BJ (cell line): ENCODE measurements around the gene SPAG17. TPM values are rescaled to one million over a fixed set of nuclear protein-coding genes. Genes with fewer than 3 reads are reported as not detected.

ENCODE experiments used
- CTCF ChIA-PET: fragments of 350-600 bp; formaldehyde crosslinking; extraction: SDS; loops from one replicate; lab custom pipeline; 2021; ENCODE audit warnings: antibody characterized with exemption, inconsistent platforms; lab: Yijun Ruan, JAX
- POLR2A ChIA-PET: fragments of 300-600 bp; sonication (Branson Sonifier 250); formaldehyde crosslinking; extraction: SDS; loops from one replicate; lab custom pipeline; 2021; ENCODE audit warnings: antibody characterized with exemption; lab: Charles Lee
- DNase-seq: peaks from one replicate; pipeline ENCODE4 v3.0.0-alpha.2; 2011; ENCODE audit warnings: low read depth
- H3K27me3 ChIP-seq: 2 replicates; pipeline ENCODE4 v1.6.0; 2011; ENCODE audit warnings: low read length; ENCODE audit not compliant: control insufficient read depth, insufficient read depth
- H3K36me3 ChIP-seq: 2 replicates; pipeline ENCODE4 v1.5.1; 2011; ENCODE audit warnings: low read length; ENCODE audit not compliant: control insufficient read depth, insufficient read depth
- H3K4me3 ChIP-seq: 2 replicates; pipeline ENCODE4 v1.5.1; 2011; ENCODE audit warnings: low read depth, mild to moderate bottlenecking, control low read depth, low read length
- CTCF ChIP-seq: IDR thresholded peaks from 2 replicates; pipeline ENCODE4 v1.5.1; 2011; ENCODE audit warnings: low read depth, mild to moderate bottlenecking, control low read depth, inconsistent platforms, low read length, moderate library complexity; ENCODE audit not compliant: insufficient read depth
- polyA plus RNA-seq: library from polyadenylated mRNA; depleted of rRNA; stranded (reverse); fragments of >200 nt; gene quantifications from 2 replicates; pipeline ENCODE4 v1.2.3, GENCODE V29; 2011

Gene SPAG17
- polyA plus RNA-seq, 1 experiment, result 0.09 TPM

GRCh38 chr1:118081387-118081786 is 103.6 kb downstream of the SPAG17 start:
- POLR2A ChIA-PET, result no interaction called here
- Histone ChIP-seq H3K4me3 (no peak overlapping the region), H3K36me3 (no peaks in the 10 kb centered on the region), H3K27me3 (no peaks in the 10 kb centered on the region)
- no peak for TF ChIP-seq CTCF
- DNase-seq, result no peak
- CTCF ChIA-PET, result no interaction called here

GRCh38 chr1:118077331-118078045 is 107.5 kb downstream of the SPAG17 start:
- Histone ChIP-seq H3K4me3 (no peak overlapping the region), H3K27me3 (no peaks in the 10 kb centered on the region), H3K36me3 (no peaks in the 10 kb centered on the region)
- no peak for DNase-seq
- TF ChIP-seq CTCF, result peak; percentile 56
- POLR2A ChIA-PET, result no interaction called here
- CTCF ChIA-PET, result interaction anchor here (0.6 to 1.6 kb wide), 10 partner anchors 8 to 931 kb away, joined by 3 to 9 read pairs (median 3); no protein-coding TSS in a partner anchor

DNA sequence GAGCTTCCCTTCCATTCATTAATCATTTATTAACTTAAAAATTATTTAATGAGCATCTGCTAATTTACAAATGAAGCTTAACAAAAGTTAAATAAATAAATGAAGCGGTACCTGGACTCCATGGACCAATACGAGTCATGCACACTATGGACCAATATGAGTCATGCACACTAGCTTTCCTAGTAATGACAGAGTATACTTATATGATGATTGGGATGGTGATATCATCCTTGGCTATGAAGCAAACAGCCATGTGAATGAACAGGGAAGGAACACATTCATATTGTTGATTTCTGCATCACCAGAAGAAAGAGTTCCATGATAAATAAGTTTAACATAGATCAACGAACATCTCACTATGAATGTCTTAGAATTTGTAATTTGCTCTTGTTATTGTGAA is 109.9 kb downstream of the SPAG17 start:
- CTCF ChIA-PET, result interaction anchor here (1.8 kb wide), 1 partner anchor 1292 kb away, joined by 6 read pairs; no protein-coding TSS in a partner anchor
- POLR2A ChIA-PET, result no interaction called here
- no peak for TF ChIP-seq CTCF
- Histone ChIP-seq H3K36me3 (no peaks in the 10 kb centered on the region), H3K4me3 (no peak overlapping the region), H3K27me3 (no peaks in the 10 kb centered on the region)
- DNase-seq, result no peak

- Histone ChIP-seq H3K4me3 (no peak overlapping the region), H3K36me3 (no peaks in the 10 kb centered on the region), H3K27me3 (no peaks in the 10 kb centered on the region)
- no peak for TF ChIP-seq CTCF
- POLR2A ChIA-PET, result interaction anchor here (0.5 kb wide), 1 partner anchor 54 kb away, joined by 6 read pairs; no protein-coding TSS in a partner anchor
- DNase-seq, result peak; percentile 10
- CTCF ChIA-PET, result interaction anchor here (0.6 to 1.8 kb wide), 2 partner anchors 1293 to 1533 kb away, joined by 4 to 6 read pairs; no protein-coding TSS in a partner anchor
Measured at GRCh38 chr1:118073648-118074435, 111.2 kb downstream of the SPAG17 start.

DNA sequence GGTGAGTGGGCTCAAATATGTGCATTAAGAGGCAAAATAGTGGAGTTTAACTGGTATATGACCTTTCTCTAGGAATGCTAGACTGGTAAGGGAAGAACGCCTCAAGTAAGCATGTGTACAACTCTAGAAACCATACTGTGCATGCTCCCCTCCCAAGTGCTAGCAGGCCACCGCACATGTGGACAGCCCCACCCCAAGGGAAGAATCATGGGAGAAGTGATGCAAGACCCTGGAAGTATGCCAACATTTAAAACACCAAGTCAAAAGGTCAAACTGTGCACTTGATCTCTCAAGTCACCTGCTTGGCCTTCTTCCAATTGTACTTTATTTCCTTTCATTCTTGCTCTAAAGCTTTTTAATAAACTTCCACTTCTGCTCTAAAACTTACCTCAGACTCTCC is 135.0 kb downstream of the SPAG17 start:
- Histone ChIP-seq H3K27me3 (no peaks in the 10 kb centered on the region), H3K4me3 (no peak overlapping the region), H3K36me3 (no peaks in the 10 kb centered on the region)
- ChIA-PET POLR2A (no interaction called here), CTCF (no interaction called here)
- DNase-seq, result no peak
- TF ChIP-seq CTCF, result no peak
